Measurements from ENCODE around the gene RAD54L2.

DNA sequence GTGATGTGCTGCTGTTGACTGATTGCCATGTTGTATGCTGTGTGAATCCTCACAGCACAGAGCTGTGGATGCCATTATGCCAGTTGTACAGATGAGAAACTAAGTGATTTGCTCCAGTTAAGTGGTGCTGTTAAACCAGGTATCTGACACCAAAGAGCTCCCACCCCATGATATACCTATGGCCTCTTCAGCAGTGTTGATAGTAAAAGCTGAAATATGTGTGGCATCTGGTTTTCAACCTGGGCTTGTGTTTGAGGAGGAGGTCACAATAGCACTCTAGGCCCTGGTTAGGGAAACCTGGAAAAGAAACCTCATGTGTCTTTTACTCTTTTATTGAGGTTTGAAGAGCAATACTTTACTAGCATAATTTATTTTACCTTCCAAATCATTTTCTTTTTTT, 21.4 kb downstream of the RAD54L2 start:
- TF ChIP-seq, protein P1, sequence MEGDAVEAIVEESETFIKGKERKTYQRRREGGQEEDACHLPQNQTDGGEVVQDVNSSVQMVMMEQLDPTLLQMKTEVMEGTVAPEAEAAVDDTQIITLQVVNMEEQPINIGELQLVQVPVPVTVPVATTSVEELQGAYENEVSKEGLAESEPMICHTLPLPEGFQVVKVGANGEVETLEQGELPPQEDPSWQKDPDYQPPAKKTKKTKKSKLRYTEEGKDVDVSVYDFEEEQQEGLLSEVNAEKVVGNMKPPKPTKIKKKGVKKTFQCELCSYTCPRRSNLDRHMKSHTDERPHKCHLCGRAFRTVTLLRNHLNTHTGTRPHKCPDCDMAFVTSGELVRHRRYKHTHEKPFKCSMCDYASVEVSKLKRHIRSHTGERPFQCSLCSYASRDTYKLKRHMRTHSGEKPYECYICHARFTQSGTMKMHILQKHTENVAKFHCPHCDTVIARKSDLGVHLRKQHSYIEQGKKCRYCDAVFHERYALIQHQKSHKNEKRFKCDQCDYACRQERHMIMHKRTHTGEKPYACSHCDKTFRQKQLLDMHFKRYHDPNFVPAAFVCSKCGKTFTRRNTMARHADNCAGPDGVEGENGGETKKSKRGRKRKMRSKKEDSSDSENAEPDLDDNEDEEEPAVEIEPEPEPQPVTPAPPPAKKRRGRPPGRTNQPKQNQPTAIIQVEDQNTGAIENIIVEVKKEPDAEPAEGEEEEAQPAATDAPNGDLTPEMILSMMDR (IDR thresholded peaks at IDR 0.05; ENCODE audit: insufficient read depth, low read length, poor library complexity, severe bottlenecking), result no peak
- TF ChIP-seq EZH2phosphoT487 (conservative IDR thresholded peaks at IDR 0.05; ENCODE audit: low read length), result no peak

Data from SU-DHL-6 (cell line).